HG03064 (cell line): ENCODE data around the gene OR10Z1.

Experiments used
- ATAC-seq: cut with Tn5 transposase; IDR thresholded peaks from one replicate; pipeline ENCODE4 v1.9.1; 2021; ENCODE audit warnings: low read depth; ENCODE audit not compliant: unreplicated experiment

The OR10Z1 gene, protein sequence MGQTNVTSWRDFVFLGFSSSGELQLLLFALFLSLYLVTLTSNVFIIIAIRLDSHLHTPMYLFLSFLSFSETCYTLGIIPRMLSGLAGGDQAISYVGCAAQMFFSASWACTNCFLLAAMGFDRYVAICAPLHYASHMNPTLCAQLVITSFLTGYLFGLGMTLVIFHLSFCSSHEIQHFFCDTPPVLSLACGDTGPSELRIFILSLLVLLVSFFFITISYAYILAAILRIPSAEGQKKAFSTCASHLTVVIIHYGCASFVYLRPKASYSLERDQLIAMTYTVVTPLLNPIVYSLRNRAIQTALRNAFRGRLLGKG

DNA sequence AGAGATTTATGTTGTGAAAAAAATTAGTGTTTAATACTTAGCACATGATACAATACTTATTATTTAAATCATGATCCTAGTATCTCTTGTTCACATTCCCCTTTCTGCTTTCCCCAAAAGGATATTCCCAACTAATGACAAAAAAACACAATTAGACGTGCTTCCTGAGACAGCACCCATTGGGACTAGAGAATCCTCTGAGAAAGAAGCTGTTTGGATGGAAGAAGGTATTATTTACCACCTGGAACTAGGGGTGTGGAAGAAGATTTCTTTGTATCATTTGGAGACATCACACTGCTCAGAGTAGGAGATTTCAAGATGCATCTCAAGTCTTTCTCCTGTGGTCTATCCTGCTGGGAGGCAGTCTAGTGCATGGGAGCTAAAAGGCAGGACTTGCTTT is at the start of gene OR10Z1:
TSS of gene OR10Z1 (plus strand) at position 301 of the 400 bp plus-strand sequence. CDS start 1,171 bp downstream, outside the sequence.
- no peak for ATAC-seq

DNA sequence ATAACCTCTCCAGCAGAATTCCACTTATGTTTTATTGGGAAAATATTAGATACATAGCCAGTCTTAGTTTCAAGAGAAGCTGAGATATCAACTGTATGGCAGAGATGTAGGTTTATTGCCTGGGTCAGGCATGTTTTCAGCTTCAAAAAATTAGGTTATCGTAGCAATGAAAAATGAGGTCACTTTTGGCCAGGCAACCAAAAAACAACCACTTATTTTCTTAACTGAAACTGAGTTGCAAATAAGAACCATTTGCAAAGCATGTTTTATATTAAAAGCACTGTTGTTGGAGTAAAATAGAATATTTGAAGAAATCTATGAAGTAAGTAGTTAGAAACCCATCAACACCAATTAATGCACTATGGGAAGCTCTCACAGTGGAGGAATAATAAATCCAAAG is 45.4 kb upstream of the OR10Z1 start:
- ATAC-seq = no peak

DNA sequence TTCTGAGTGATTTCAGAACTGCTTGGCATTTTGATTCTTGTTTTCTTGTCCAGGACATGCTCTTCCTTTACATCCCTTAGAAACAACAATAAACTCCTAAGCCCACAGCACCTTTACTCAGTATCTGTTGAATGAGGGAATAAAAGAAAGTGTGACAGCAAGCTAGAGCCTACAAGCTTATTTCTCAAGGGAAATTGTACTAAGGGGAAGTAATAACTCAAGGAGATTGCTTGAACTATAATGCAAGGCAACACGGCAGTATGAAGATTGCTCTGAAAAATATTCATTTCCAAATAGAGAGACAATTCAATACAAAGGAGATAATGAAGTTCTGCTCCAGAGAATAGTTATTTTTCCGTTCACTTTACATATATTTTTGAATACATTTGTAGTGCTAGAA is 41.2 kb upstream of the OR10Z1 start:
- ATAC-seq = no peak

DNA sequence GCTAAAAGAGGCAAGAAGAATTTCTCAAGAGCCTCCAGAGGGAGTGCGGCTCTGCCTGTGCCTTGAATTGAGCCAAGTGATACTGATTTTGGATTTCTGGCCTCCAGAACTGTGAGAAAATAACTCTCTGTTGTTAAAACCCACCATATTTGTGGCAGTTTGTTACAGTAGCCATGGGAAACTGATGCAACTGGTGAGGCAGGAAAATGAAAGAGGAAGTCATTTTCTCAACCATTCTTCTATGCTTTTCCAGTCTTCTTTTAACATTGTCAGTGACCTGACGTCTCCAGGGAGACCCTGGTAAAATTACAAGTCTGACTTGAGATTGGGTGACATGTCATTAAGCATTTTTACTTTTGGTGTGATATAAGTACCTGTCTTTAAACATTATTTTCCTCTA is 40.5 kb upstream of the OR10Z1 start:
- no peak for ATAC-seq

DNA sequence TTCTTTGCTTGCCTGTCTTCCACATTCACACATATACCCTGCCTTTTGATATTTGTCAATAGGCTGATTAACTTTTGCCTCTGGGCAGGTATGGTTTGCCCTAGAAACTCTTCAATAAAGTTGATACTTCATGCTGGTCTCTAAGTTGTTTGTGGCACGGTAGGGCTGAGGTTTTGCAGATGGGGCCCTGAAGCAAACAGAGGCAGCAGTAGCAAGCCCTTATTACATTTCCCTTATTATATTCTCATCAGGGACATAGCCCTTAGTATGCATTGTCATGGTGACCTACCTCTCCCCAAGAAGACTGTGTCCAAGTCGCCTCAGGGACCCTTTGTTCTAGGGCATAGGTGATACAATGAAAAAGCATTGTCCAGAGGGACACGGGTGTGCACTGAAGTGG is 34.6 kb upstream of the OR10Z1 start, which contains the start of gene OR6P1:
TSS of gene OR6P1 (minus strand) at position 101 of the 400 bp plus-strand sequence. CDS start 6,976 bp downstream, outside the sequence.
- ATAC-seq = no peak

DNA sequence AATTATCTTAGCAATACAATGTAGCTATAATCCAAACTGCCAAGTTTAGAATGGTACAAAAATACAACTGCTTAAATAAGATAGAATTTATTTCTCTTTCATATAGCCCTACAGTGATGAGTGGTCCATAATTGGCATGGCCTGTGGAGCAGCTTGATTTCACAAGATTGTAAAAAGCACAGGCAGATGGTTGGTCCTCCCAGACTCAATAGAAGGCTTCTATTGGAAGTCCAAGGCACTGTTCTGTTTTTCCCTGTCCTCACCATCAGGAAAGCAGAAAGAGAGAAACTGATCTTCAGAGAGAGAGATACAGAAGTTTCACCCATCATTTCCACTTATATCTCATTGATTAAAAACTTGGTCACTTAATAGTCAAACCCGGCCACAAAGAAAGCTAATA is 32.8 kb upstream of the OR10Z1 start:
- ATAC-seq = no peak

DNA sequence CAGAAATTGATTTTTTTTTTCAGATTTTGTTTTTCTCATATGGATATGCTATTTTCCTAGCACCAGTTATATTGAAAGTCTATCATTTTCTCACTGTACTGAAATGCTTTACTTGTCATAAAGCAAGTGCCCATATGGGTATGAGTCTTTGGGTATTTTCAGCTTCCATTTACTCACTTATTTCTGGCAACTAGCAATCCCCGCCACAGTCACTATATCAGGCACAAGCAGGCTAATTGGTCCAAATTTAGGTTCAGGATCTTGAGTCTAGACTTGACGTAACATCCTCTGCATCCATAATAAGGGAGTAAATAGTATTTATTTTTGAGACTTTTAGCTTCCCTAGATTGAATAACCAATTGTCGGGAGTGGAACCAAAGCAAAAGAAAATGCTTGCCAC is 27.5 kb upstream of the OR10Z1 start:
- ATAC-seq = no peak

DNA sequence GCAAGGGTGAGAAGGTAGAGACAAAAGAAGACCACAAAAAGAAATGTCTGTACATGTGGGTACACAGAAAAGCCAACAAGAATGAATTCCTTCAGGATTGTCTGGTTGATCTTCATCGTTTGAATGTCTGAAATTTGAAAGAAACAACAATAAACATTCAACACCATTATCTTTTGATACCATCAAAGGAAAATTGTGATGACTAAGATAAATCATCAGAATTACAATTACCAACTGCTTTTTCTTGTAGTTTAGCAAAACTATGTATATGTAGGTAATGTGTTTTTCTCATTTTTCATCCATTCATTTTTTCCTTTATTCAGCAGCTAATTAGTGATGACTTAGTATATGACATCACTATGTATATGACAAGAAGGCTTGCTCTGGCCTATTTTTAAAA is 25.3 kb upstream of the OR10Z1 start, which contains the start of gene OR10X1:
TSS of gene OR10X1 (minus strand) at position 167 of the 400 bp plus-strand sequence. CDS start at position 167, 0 bp downstream.
- no peak for ATAC-seq

DNA sequence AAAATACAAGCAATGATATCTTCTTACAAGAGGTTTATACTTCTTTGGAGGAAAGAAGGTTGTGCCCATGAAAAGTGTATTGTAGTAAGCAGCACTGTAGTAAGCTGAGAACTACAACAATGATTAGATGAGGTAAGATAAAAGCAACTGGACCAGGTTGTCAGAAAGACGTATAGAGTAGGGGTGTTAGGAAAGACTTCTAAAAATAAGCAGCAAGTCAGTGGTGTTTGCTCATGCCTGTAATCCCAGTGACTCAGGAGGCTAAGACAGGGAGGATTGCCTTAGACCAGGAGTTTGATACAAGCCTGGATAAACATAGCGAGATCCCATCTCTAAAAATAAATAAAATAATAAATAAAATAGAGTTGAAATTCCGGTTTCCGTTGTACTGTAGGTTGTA is 21.1 kb upstream of the OR10Z1 start:
- no peak for ATAC-seq

DNA sequence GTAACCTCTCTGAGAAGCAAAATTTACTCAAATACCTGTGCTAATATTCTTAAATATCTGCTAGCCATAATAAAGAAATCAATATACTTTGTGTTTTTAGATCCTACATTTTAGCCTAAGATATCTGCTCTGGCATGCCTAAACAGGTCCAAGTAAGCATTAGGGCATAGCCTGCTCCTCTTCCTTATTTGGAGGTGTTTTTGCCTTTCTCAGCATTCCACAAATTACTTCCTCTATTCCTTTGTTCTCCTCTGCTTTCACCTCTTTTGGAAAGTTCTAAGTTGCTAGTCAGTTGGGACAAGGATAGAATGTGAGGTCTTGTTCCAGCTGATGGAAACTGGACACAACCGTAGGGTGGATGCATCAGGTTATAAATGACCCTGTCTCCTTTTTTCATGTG is 18.1 kb upstream of the OR10Z1 start:
- no peak for ATAC-seq

DNA sequence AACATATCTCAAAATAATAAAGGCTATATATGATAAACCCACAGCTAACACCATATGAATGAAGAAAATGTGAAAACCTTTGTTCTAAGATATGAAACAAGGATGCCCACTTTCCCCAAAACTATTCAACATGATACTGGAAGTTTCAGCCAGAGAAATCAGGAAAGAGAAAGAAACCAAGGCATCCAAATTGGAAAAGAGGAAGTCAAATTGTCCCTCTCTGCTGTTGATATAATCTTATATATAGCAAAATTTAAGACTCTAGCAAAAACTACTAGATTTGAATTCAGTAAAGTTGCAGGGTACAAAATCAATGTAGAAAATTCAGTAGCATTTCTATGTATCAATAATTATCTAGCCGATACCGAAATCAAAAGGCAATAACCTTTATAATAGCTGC is 4.3 kb upstream of the OR10Z1 start:
- ATAC-seq = no peak

DNA sequence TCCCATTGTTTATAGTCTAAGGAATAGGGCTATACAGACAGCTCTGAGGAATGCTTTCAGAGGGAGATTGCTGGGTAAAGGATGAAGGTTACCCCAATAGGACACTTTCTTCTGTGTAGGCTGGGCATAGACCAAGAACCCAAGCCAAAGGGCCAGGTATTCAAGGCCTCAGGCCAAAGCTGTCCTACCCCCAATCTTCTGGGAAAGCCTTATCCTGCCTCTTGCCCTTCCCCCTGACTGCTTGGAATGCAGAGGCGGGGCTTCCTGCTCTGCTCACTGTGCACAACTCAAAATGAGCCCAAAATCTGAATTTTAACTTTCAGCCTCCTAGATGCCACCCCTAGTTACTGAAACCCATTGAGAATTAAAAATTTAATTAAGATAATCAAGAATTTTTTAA is 2.2 kb downstream of the OR10Z1 start:
- no peak for ATAC-seq

DNA sequence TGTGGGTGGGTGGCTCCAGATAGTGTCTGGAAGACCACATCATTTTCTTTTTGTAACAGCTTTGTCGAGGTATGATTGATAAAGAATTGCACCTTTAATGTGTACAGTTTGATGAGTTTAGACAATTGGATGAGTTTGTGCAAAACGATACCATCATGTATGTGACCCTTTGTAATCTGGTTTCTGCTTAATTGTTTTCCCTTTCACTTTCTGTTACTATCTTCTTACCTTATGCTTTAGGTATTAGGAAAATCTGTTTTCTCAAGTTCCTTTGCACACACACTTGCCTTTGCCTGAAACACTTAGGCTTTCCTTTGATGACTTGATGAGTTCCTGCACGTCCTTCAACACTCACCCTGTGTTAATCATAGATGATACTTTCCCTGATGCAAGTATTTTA is 6.8 kb downstream of the OR10Z1 start:
- no peak for ATAC-seq

DNA sequence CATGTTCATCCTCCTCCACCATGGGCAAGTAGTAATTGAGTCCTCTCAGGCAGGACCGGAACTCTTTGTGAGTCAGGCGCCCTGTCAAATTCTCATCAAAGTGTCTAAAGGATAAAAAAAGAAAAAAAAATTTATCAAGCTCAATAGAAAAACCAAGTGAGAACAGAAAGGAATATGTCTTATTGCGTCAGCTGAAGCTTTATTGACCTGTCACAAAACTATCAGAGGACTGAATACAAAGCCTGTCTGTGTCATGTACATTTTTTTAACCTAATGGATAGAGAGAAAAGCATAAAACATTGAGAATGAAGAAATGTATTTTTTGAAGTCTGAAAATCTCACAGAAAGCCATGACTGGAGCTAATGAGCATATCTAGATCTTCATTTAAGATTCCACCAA is 8.7 kb downstream of the OR10Z1 start:
- no peak for ATAC-seq

DNA sequence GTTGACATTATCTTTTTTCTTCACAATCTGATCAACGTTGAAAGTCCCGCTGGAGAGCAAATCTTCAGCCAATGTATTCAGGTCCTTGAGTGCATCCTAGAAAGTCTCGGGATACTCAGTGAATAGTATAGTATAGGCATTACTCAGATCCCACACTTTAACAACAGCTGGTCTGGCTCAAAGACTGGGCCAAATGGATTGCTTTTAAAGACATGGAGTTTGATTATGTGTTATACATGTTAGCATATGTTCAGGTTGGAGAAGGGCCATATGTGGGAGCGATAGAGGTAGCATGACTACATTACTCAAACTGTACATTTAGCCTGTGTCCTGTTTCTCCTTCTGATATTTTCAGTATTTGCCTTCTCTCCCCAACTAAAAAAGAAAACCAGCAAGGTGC is 33.1 kb downstream of the OR10Z1 start:
- no peak for ATAC-seq

DNA sequence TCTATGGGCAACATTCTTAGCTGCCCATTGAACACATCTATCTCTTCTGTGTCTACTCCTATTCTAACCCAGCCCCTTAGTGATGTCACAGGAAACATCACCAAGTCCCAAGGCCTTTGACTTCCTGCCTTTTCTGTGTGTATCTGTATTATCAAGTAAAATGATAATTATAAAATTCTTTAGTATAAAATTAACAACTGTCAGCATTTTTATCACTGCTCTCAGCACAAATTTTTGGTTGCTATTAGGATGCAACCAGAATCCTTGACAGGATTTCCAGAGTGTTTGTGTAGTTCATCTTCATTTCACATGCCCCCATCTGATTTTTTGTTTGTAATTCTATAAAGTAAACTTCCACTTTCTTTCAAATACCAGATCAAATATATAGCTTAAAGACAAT is 33.8 kb downstream of the OR10Z1 start:
- no peak for ATAC-seq

DNA sequence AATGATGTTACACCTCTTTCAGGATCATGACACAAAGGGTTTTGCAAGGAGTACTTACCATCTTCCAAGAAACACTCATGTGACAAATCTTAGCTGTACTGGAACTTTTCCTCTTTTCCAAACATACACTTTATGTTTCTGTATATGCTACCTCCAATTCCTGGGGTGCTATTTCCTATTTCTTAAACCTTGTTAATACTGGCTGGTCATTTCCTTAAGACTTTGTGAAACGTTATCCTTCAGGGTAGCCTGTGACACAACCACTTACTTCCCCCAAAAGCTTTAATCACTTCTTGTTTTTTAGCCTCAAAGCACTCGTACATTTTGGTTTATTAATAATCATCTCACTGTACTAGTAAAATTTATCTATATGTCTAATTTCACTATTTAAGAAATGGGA is 39.4 kb downstream of the OR10Z1 start:
- no peak for ATAC-seq

DNA sequence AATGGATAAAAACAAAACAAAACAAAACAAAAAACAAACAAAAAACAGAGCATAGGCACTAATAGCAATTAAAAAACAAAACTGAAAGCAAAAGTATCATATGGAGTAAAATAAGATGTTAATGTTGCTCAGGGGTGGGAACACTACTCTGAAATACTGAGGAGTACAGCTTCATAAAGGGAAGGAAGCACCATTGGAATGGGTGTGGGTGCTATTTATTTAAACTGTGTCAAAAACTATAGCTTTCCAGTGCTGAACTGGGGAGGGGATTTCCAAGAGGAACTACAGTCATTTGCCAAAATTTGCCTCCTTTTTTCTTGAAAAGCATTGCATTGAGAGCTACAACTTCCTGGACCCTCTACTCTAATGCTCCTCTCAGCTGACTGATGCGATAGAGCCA is 41.4 kb downstream of the OR10Z1 start:
- no peak for ATAC-seq

DNA sequence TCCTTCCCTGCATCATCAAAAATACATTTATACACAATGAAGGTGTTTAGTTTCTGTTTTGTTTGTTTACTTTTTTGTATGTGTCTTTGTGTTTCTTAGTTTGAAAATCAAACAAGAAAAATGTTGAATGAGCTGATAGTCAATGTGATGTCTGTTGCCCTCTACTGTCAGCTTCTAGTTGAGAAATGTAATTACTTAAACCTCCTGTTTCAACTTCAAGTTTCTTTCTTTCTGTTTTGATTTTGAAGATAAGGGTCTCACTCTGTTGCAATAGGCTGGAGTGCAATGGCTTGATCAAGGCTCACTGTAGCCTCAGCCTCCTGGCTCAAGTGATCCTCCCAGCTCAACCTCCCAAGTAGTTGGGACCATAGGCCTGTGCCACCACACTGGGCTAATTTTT is 44.0 kb downstream of the OR10Z1 start:
- no peak for ATAC-seq

DNA sequence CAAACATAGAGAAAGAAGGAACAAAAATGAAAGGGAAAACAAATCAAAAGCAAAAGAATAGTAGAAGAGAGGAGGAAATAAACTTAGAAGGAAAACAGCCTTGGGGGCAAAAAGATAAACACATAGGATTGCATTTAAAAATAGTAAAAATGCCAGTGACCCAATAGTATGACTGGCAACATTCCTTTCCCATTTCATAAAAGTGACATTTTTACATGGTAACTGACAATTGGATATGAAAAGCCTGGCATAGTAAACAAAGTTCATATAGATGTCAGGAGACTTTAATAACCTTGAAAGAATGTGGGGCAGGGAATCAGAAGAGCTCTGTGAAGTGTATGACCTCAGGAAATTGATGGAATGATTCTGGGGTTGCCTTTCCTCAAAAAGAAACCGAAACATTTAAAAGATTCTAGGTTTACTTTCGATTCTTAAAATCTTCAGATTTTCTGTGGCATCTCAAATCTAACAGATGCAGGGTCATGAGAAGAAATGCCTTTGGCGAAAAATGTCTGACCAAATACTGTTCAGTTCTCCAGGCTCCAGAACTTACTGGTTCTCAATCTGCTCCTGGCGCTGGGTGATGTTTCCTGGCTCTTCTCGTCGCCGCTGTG is 47.8 kb downstream of the OR10Z1 start:
- ATAC-seq = no peak

DNA sequence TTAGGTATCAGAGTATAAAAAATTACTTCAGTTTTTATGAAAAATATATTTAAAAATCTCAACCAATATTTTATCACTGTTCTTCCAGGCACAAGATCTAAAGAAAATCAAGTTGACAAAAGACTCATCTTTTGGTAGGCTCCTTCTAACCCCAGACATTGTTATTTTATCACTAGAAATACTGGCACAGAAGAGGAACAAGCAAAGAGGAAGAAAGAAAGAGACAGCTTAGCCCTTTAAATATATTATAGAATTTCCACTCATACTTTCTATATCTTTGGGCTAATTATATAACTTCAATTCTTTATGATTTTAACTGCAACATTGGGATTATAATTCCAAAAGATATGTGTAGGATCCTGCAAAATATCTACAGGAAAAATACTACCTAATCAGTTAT is 49.0 kb downstream of the OR10Z1 start:
- ATAC-seq = no peak

DNA sequence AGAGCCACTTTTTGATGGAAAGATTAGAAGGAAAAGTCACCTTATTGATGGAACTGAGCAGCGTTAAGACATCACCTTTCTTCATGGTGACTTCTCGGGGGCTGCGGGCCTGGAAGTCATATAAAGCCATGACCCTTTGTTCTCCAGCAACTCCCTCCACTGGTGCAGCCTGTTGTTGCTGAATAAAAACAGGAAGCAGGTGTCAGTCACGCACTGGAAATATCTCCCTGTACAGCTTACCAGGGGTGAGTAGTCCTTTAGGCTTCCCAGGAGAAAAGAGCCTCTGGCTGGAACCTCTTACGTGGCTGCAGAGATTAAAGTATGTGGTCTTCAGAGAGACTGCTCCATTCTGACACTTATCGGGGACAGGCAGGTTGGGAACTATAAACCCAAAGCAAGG is 49.5 kb downstream of the OR10Z1 start:
- no peak for ATAC-seq
